ENCODE results near the gene DIS3. TPM values are rescaled to one million over a fixed set of nuclear protein-coding genes. Genes with fewer than 3 reads are reported as not detected.
"Not testable (repeated sequence)": the region's sequence is repeated elsewhere in the genome, so short reads cannot be mapped to it uniquely, and the experiment has no call there.

Gene DIS3
- total RNA-seq, 8 experiments from 2014 or later, result 23.7 to 38.0 (median 28.3) TPM

GRCh38 chr13:72727417-72728289 is 54.0 kb downstream of the DIS3 start, which contains the start of the genes BORA and MZT1:
BORA (plus strand) TSS chr13:72727923; CDS start chr13:72728941, 1,018 bp downstream.
MZT1 (minus strand) TSS chr13:72727629; CDS start chr13:72727602, 27 bp downstream.
- H3K27ac ChIP-seq, result peak within 1 kb of the TSS; percentile 65 to 89
- in situ Hi-C loops (cut with MboI; ENCODE audit: low pct_unique_long_range_greater_than_20kb in 2 of 9, low sequenced_read_pairs in 9 of 9, unreplicated experiment in 9 of 9), result no loop called here
- peak within 1 kb of the TSS; percentile 68 to 89 (median 72) for H3K4me3 ChIP-seq
- 0 to 2% (median 0%) methylated on average over 5 to 36 of the region's 71 CpGs; no CpG with 5 or more reads in 6 of the 10 experiments for WGBS, 10 experiments
- peaks cover 0 to 12% of the 10 kb centered on the region in 2 donors for H3K4me1 ChIP-seq (replicated peaks in 1 of 2)
- ATAC-seq (replicated peaks in 6 of 8), result peak; percentile 92 to 96 (median 94)

GRCh38 chr13:72726726-72727416 is 54.8 kb downstream of the DIS3 start:
- H3K27ac ChIP-seq, result peak overlapping the region; percentile 65 to 89
- WGBS, 10 experiments, result 0 to 21% (median 5%) methylated on average over 1 to 8 of the region's 49 CpGs; no CpG with 5 or more reads in 4 of the 10 experiments

GRCh38 chr13:72726185-72726584 is 55.5 kb downstream of the DIS3 start:
- Histone ChIP-seq H3K4me1 (replicated peaks in 1 of 2) (peaks cover 0 to 12% of the 10 kb centered on the region in 2 donors), H3K4me3 (peak overlapping the region; percentile 68 to 89 (median 72))
- 60 to 86% (median 79%) methylated on average over 2 to 13 of the region's 15 CpGs for WGBS, 10 experiments
- H3K27ac ChIP-seq; in situ Hi-C loops (cut with MboI; ENCODE audit: low pct_unique_long_range_greater_than_20kb in 2 of 9, low sequenced_read_pairs in 9 of 9, unreplicated experiment in 9 of 9); ATAC-seq (replicated peaks in 6 of 8): not testable (repeated sequence)

More at GRCh38 chr13:72726726-72727416, 54.8 kb downstream of the DIS3 start:
- ATAC-seq (replicated peaks in 6 of 8), result peak; percentile 25 to 60 (median 49)
- in situ Hi-C loops (cut with MboI; ENCODE audit: low pct_unique_long_range_greater_than_20kb in 2 of 9, low sequenced_read_pairs in 9 of 9, unreplicated experiment in 9 of 9), result no loop called here
- H3K4me3 ChIP-seq, result peak overlapping the region; percentile 68 to 89 (median 72)
- peaks cover 0 to 12% of the 10 kb centered on the region in 2 donors for H3K4me1 ChIP-seq (replicated peaks in 1 of 2)

GRCh38 chr13:72716776-72717175 is 64.9 kb downstream of the DIS3 start:
- ATAC-seq (replicated peaks in 6 of 8), result no peak
- WGBS, 10 experiments, result 50 to 100% (median 78%) methylated on average over 1 to 3 of the region's 3 CpGs

More at GRCh38 chr13:72716776-72717175, 64.9 kb downstream of the DIS3 start:
- no peak overlapping the region for H3K27ac ChIP-seq
- in situ Hi-C loops (cut with MboI; ENCODE audit: low pct_unique_long_range_greater_than_20kb in 2 of 9, low sequenced_read_pairs in 9 of 9, unreplicated experiment in 9 of 9), result no loop called here
- H3K4me3 ChIP-seq, result no peak overlapping the region
- no peaks in the 10 kb centered on the region for H3K4me1 ChIP-seq (replicated peaks in 1 of 2)

Other genes with a start within 250 kb of the DIS3 start
- 10 to 100 TPM; 13.8 to 33.3 (median 26.6) TPM for gene MZT1, start 54.3 kb downstream of the DIS3 start, total RNA-seq
- 10 to 100 TPM in 1 of 8 experiments, 1 to 10 TPM in 7; 2.3 to 12.5 (median 7.1) TPM for gene BORA, start 54.0 kb downstream of the DIS3 start, total RNA-seq
- gene PIBF1, start 233 bp upstream of the DIS3 start, total RNA-seq, result 10 to 100 TPM; 15.7 to 39.3 (median 23.6) TPM

Data from motor neuron (in vitro differentiated cells).